Measurements from ENCODE around the gene CLPSL1. TPM values are rescaled to one million over a fixed set of nuclear protein-coding genes. Genes with fewer than 3 reads are reported as not detected.
"Not testable (repeated sequence)": the region's sequence is repeated elsewhere in the genome, so short reads cannot be mapped to it uniquely, and the experiment has no call there.

Gene CLPSL1
- not detected for polyA plus RNA-seq (2013, experiment 1 of 2)
- polyA plus RNA-seq (2013, experiment 2 of 2) = not detected

DNA sequence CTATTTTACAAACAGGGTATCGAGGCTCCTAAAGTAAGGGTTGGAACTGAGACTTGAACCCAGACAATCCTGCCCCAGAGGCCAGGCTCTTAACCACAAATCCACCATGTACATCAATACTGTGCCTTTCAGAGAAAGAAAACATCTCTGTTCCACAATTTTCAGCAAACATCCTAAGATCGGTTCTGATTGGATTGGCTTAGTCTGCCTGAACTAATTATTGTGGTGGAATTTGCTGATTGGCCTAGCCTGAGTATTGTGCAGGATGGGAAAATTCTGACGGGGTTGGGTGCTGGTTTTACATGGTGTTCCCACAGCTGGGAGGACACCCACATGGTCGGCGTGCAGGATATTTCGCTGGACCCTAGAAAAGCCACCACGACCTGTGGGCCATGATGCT is at the start of gene CLPSL1:
Gene CLPSL1 (plus strand): TSS at position 301 of the 400 bp plus-strand sequence. CDS start 92 bp downstream, at position 393.
- H3K9ac ChIP-seq (ENCODE audit: low read depth, low read length) = no peak within 1 kb of the TSS
- H3K4me3 ChIP-seq (ENCODE audit: low read length) = no peak within 1 kb of the TSS
- H3K27me3 ChIP-seq (ENCODE audit: insufficient read depth, low read length) = peaks cover 9% of the 10 kb centered on the region
- H3K4me1 ChIP-seq (ENCODE audit: insufficient read depth, low read length) = no peaks in the 10 kb centered on the region
- H3K9me3 ChIP-seq (ENCODE audit: insufficient read depth, low read depth, low read length) = no peaks in the 10 kb centered on the region
- WGBS = 93% methylated on average over 7 of the region's 7 CpGs
- H3K27ac ChIP-seq (ENCODE audit: low read depth, low read length) = no peak within 1 kb of the TSS
- no peaks in the 10 kb centered on the region for H3K36me3 ChIP-seq (ENCODE audit: insufficient read depth, low read length)

GRCh38 chr6:35731414-35731735 is 49.4 kb upstream of the CLPSL1 start:
- peaks cover 35% of the 10 kb centered on the region for H3K4me1 ChIP-seq (ENCODE audit: insufficient read depth, low read length)
- H3K4me3 ChIP-seq (ENCODE audit: low read length) = peak overlapping the region; percentile 82
- WGBS = 0% methylated on average over 23 of the region's 23 CpGs
- H3K36me3 ChIP-seq (ENCODE audit: insufficient read depth, low read length) = no peaks in the 10 kb centered on the region
- H3K9ac ChIP-seq (ENCODE audit: low read depth, low read length) = peak overlapping the region; percentile 71
- H3K27ac ChIP-seq (ENCODE audit: low read depth, low read length) = peak overlapping the region; percentile 100
- H3K9me3 ChIP-seq (ENCODE audit: insufficient read depth, low read depth, low read length) = no peaks in the 10 kb centered on the region
- no peaks in the 10 kb centered on the region for H3K27me3 ChIP-seq (ENCODE audit: insufficient read depth, low read length)

- Histone ChIP-seq H3K4me3 (ENCODE audit: low read length) (peak overlapping the region; percentile 82), H3K9ac (ENCODE audit: low read depth, low read length) (peak overlapping the region; percentile 71), H3K27me3 (ENCODE audit: insufficient read depth, low read length) (no peaks in the 10 kb centered on the region), H3K27ac (ENCODE audit: low read depth, low read length) (peak overlapping the region; percentile 100), H3K4me1 (ENCODE audit: insufficient read depth, low read length) (peaks cover 30% of the 10 kb centered on the region), H3K36me3 (ENCODE audit: insufficient read depth, low read length) (no peaks in the 10 kb centered on the region), H3K9me3 (ENCODE audit: insufficient read depth, low read depth, low read length) (no peaks in the 10 kb centered on the region)
- under 1% methylated on average over 55 of the region's 61 CpGs for WGBS
Measured at GRCh38 chr6:35731736-35732532, 48.9 kb upstream of the CLPSL1 start.

- Histone ChIP-seq H3K27ac (ENCODE audit: low read depth, low read length) (no peak overlapping the region), H3K27me3 (ENCODE audit: insufficient read depth, low read length) (no peaks in the 10 kb centered on the region), H3K9me3 (ENCODE audit: insufficient read depth, low read depth, low read length) (no peaks in the 10 kb centered on the region), H3K9ac (ENCODE audit: low read depth, low read length) (no peak overlapping the region), H3K4me3 (ENCODE audit: low read length) (no peak overlapping the region), H3K4me1 (ENCODE audit: insufficient read depth, low read length) (peaks cover 25% of the 10 kb centered on the region), H3K36me3 (ENCODE audit: insufficient read depth, low read length) (no peaks in the 10 kb centered on the region)
- 96% methylated on average over 8 of the region's 8 CpGs for WGBS
Measured at GRCh38 chr6:35733633-35734032, 47.2 kb upstream of the CLPSL1 start.

GRCh38 chr6:35734319-35734718 is 46.5 kb upstream of the CLPSL1 start:
- not testable (repeated sequence) for H3K9ac ChIP-seq (ENCODE audit: low read depth, low read length); H3K4me3 ChIP-seq (ENCODE audit: low read length); H3K27me3 ChIP-seq (ENCODE audit: insufficient read depth, low read length); H3K9me3 ChIP-seq (ENCODE audit: insufficient read depth, low read depth, low read length); H3K36me3 ChIP-seq (ENCODE audit: insufficient read depth, low read length); H3K27ac ChIP-seq (ENCODE audit: low read depth, low read length)
- 92% methylated on average over 12 of the region's 12 CpGs for WGBS
- H3K4me1 ChIP-seq (ENCODE audit: insufficient read depth, low read length) = peaks cover 24% of the 10 kb centered on the region

- H3K36me3 ChIP-seq (ENCODE audit: insufficient read depth, low read length) = no peaks in the 10 kb centered on the region
- H3K27ac ChIP-seq (ENCODE audit: low read depth, low read length) = no peak overlapping the region
- peaks cover 30% of the 10 kb centered on the region for H3K4me1 ChIP-seq (ENCODE audit: insufficient read depth, low read length)
- no peaks in the 10 kb centered on the region for H3K27me3 ChIP-seq (ENCODE audit: insufficient read depth, low read length)
- no peaks in the 10 kb centered on the region for H3K9me3 ChIP-seq (ENCODE audit: insufficient read depth, low read depth, low read length)
- no peak overlapping the region for H3K4me3 ChIP-seq (ENCODE audit: low read length)
- WGBS = 94% methylated on average over 3 of the region's 3 CpGs
- H3K9ac ChIP-seq (ENCODE audit: low read depth, low read length) = no peak overlapping the region
Measured at GRCh38 chr6:35735452-35735851, 45.4 kb upstream of the CLPSL1 start.

GRCh38 chr6:35736253-35736894 is 44.4 kb upstream of the CLPSL1 start:
- Histone ChIP-seq H3K36me3 (ENCODE audit: insufficient read depth, low read length) (no peaks in the 10 kb centered on the region), H3K9me3 (ENCODE audit: insufficient read depth, low read depth, low read length) (no peaks in the 10 kb centered on the region), H3K27ac (ENCODE audit: low read depth, low read length) (no peak overlapping the region), H3K4me3 (ENCODE audit: low read length) (no peak overlapping the region), H3K27me3 (ENCODE audit: insufficient read depth, low read length) (no peaks in the 10 kb centered on the region), H3K4me1 (ENCODE audit: insufficient read depth, low read length) (peaks cover 37% of the 10 kb centered on the region), H3K9ac (ENCODE audit: low read depth, low read length) (no peak overlapping the region)
- 76% methylated on average over 7 of the region's 8 CpGs for WGBS

GRCh38 chr6:35736982-35737412 is 43.8 kb upstream of the CLPSL1 start, which contains the start of gene ARMC12:
ARMC12 (plus strand) TSS chr6:35737032; CDS start chr6:35737109, 77 bp downstream.
- Histone ChIP-seq H3K36me3 (ENCODE audit: insufficient read depth, low read length) (no peaks in the 10 kb centered on the region), H3K27me3 (ENCODE audit: insufficient read depth, low read length) (no peaks in the 10 kb centered on the region), H3K4me3 (ENCODE audit: low read length) (no peak within 1 kb of the TSS), H3K9me3 (ENCODE audit: insufficient read depth, low read depth, low read length) (no peaks in the 10 kb centered on the region), H3K9ac (ENCODE audit: low read depth, low read length) (no peak within 1 kb of the TSS), H3K27ac (ENCODE audit: low read depth, low read length) (peak within 1 kb of the TSS; percentile 95; the same call in 1 of the 2 replicates), H3K4me1 (ENCODE audit: insufficient read depth, low read length) (peaks cover 37% of the 10 kb centered on the region)
- 95% methylated on average over 10 of the region's 10 CpGs for WGBS

- H3K36me3 ChIP-seq (ENCODE audit: insufficient read depth, low read length) = no peaks in the 10 kb centered on the region
- peak overlapping the region; percentile 95; the same call in 1 of the 2 replicates for H3K27ac ChIP-seq (ENCODE audit: low read depth, low read length)
- H3K9ac ChIP-seq (ENCODE audit: low read depth, low read length) = no peak overlapping the region
- H3K4me1 ChIP-seq (ENCODE audit: insufficient read depth, low read length) = peaks cover 35% of the 10 kb centered on the region
- H3K4me3 ChIP-seq (ENCODE audit: low read length) = no peak overlapping the region
- no peaks in the 10 kb centered on the region for H3K9me3 ChIP-seq (ENCODE audit: insufficient read depth, low read depth, low read length)
- H3K27me3 ChIP-seq (ENCODE audit: insufficient read depth, low read length) = no peaks in the 10 kb centered on the region
- WGBS = 91% methylated on average over 16 of the region's 16 CpGs
Measured at GRCh38 chr6:35737413-35738211, 43.2 kb upstream of the CLPSL1 start.

- Histone ChIP-seq H3K36me3 (ENCODE audit: insufficient read depth, low read length) (no peaks in the 10 kb centered on the region), H3K27me3 (ENCODE audit: insufficient read depth, low read length) (no peaks in the 10 kb centered on the region), H3K27ac (ENCODE audit: low read depth, low read length) (peak overlapping the region; percentile 95), H3K4me1 (ENCODE audit: insufficient read depth, low read length) (peaks cover 36% of the 10 kb centered on the region), H3K9ac (ENCODE audit: low read depth, low read length) (peak overlapping the region; percentile 66), H3K9me3 (ENCODE audit: insufficient read depth, low read depth, low read length) (no peaks in the 10 kb centered on the region), H3K4me3 (ENCODE audit: low read length) (peak overlapping the region; percentile 3; the same call in 1 of the 2 replicates)
- 11% methylated on average over 5 of the region's 5 CpGs for whole genome bisulfite sequencing
Measured at GRCh38 chr6:35739645-35740524, 40.9 kb upstream of the CLPSL1 start.

Data from HUES64 (cell line).